HepG2 (cell line): ENCODE measurements around the gene MRFAP1. TPM values are rescaled to one million over a fixed set of nuclear protein-coding genes. Genes with fewer than 3 reads are reported as not detected.

ENCODE experiments used
- GTF3A ChIP-seq: sonication (generic); formaldehyde crosslinking; conservative IDR thresholded peaks from 2 replicates; pipeline ENCODE4 v1.4.0; 2020; ENCODE audit warnings: mild to moderate bottlenecking, missing genetic modification reagents
- MTF1 ChIP-seq: sonication (generic); formaldehyde crosslinking; IDR thresholded peaks from 2 replicates; pipeline ENCODE4 v1.5.0; 2020; ENCODE audit warnings: missing genetic modification reagents
- MYNN ChIP-seq: sonication (generic); formaldehyde crosslinking; IDR thresholded peaks from 2 replicates; pipeline ENCODE4 v1.4.0; 2020; ENCODE audit warnings: mild to moderate bottlenecking, low read depth, missing genetic modification reagents
- MZF1 ChIP-seq: sonication (generic); formaldehyde crosslinking; IDR thresholded peaks from 2 replicates; pipeline ENCODE4 v1.8.1; 2023; ENCODE audit warnings: mild to moderate bottlenecking, missing genetic modification reagents, borderline replicate concordance
- RNF219 ChIP-seq: sonication (generic); formaldehyde crosslinking; IDR thresholded peaks from 2 replicates; pipeline ENCODE4 v1.5.0; 2020; ENCODE audit warnings: mild to moderate bottlenecking, missing genetic modification reagents
- SSRP1 ChIP-seq: IDR thresholded peaks from 2 replicates; pipeline ENCODE4 v1.6.1; 2016; ENCODE audit warnings: control low read depth
- TAF15 ChIP-seq: fragments of 200-400 bp; formaldehyde crosslinking; IDR thresholded peaks from one replicate; pipeline ENCODE4 v1.6.1; 2018; ENCODE audit warnings: mild to moderate bottlenecking, low read depth, low read length; ENCODE audit not compliant: poor library complexity, severe bottlenecking
- ZBTB21 ChIP-seq: sonication (generic); formaldehyde crosslinking; IDR thresholded peaks from 2 replicates; pipeline ENCODE4 v1.4.0; 2020; ENCODE audit warnings: missing genetic modification reagents
- ZBTB38 ChIP-seq: sonication (generic); formaldehyde crosslinking; IDR thresholded peaks from 2 replicates; pipeline ENCODE4 v1.5.1; 2020; ENCODE audit warnings: mild to moderate bottlenecking, missing genetic modification reagents
- ZNF205 ChIP-seq: IDR thresholded peaks from 2 replicates; pipeline ENCODE4 v1.6.1; 2018; ENCODE audit warnings: missing biosample characterization, missing genetic modification reagents
- ZNF589 ChIP-seq: sonication (generic); formaldehyde crosslinking; conservative IDR thresholded peaks from 2 replicates; pipeline ENCODE4 v1.8.0; 2022; ENCODE audit warnings: mild to moderate bottlenecking, moderate library complexity, missing genetic modification reagents
- ZNF703 ChIP-seq: sonication (generic); formaldehyde crosslinking; IDR thresholded peaks from 2 replicates; pipeline ENCODE4 v1.5.1; 2020; ENCODE audit warnings: missing genetic modification reagents, mild to moderate bottlenecking, moderate library complexity, borderline replicate concordance
- ZNF737 ChIP-seq: sonication (generic); formaldehyde crosslinking; IDR thresholded peaks from 2 replicates; pipeline ENCODE4 v1.5.0; 2020; ENCODE audit warnings: missing genetic modification reagents, mild to moderate bottlenecking, borderline replicate concordance
- polyA plus RNA-seq, 8 experiments: library from polyadenylated mRNA; depleted of rRNA in 3 of 8; stranded (reverse) in 7 of 8; unstranded in 1 of 8; fragments of >200 nt; fragmentation: Illumina TruSeq in 4 of 8; extraction: Trizol in 4 of 8; gene quantifications; 2 replicates each; pipeline versions ENCODE4 v1.2.1 to v1.2.3, GENCODE V29; 2011 to 2016; ENCODE audit warnings: low read depth in 4 of 8, missing spikeins in 1 of 8, mixed read lengths in 1 of 8; ENCODE audit not compliant: insufficient read depth in 1 of 8
- total RNA-seq, 5 experiments: library from RNA; depleted of rRNA; stranded (reverse); fragments of >200 nt; fragmentation: Illumina TruSeq; extraction: Trizol; gene quantifications; 2 replicates each; pipeline ENCODE4 v1.2.3, GENCODE V29; 2016; ENCODE audit warnings: low read depth in 1 of 5
- TF ChIP-seq, protein P1 (sequence below): sonication (generic); formaldehyde crosslinking; conservative IDR thresholded peaks from 2 replicates; pipeline ENCODE4 v1.8.0; 2022; ENCODE audit warnings: missing genetic modification reagents
- TF ChIP-seq, protein P2 (sequence below): sonication (generic); formaldehyde crosslinking; IDR thresholded peaks from 2 replicates; pipeline ENCODE4 v1.5.0; 2020; ENCODE audit warnings: mild to moderate bottlenecking, missing genetic modification reagents, borderline replicate concordance
- TF ChIP-seq, protein P3 (sequence below): sonication (generic); formaldehyde crosslinking; IDR thresholded peaks from 2 replicates; pipeline ENCODE4 v1.4.0; 2020; ENCODE audit warnings: missing genetic modification reagents, mild to moderate bottlenecking, borderline replicate concordance

The MRFAP1 gene
- total and polyA plus RNA-seq, 2 of the 13 experiments (the other 11 are each of a cell fraction or from before 2014, with no cell fraction given) = 112 to 158 TPM

GRCh38 chr4:6640292-6641163, at the start of gene MRFAP1 (continued):
- peak; percentile 17; the same call in 1 of the 2 replicates for TF ChIP-seq ZNF205 (CRISPR knock-in tag)
- no peak for TF ChIP-seq TAF15
- TF ChIP-seq ZBTB21 (CRISPR knock-in tag) = no peak
- no peak for TF ChIP-seq SSRP1 (CRISPR knock-in tag)
- TF ChIP-seq RNF219 (CRISPR knock-in tag) = no peak
- no peak; the same call in 1 of the 2 replicates for TF ChIP-seq MTF1 (CRISPR knock-in tag)
- TF ChIP-seq ZBTB38 (CRISPR knock-in tag) = peak; percentile 27; the same call in 1 of the 2 replicates
- TF ChIP-seq ZNF703 (CRISPR knock-in tag) = peak; percentile 41; the same call in 1 of the 2 replicates
- TF ChIP-seq ZNF589 (CRISPR knock-in tag) = peak; percentile 92
- no peak for TF ChIP-seq ZNF737
- TF ChIP-seq, protein P1, sequence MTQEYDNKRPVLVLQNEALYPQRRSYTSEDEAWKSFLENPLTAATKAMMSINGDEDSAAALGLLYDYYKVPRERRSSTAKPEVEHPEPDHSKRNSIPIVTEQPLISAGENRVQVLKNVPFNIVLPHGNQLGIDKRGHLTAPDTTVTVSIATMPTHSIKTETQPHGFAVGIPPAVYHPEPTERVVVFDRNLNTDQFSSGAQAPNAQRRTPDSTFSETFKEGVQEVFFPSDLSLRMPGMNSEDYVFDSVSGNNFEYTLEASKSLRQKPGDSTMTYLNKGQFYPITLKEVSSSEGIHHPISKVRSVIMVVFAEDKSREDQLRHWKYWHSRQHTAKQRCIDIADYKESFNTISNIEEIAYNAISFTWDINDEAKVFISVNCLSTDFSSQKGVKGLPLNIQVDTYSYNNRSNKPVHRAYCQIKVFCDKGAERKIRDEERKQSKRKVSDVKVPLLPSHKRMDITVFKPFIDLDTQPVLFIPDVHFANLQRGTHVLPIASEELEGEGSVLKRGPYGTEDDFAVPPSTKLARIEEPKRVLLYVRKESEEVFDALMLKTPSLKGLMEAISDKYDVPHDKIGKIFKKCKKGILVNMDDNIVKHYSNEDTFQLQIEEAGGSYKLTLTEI (CRISPR knock-in tag) = no peak
- no peak for TF ChIP-seq GTF3A (CRISPR knock-in tag)
- TF ChIP-seq MZF1 (CRISPR knock-in tag) = no peak
- TF ChIP-seq MYNN (CRISPR knock-in tag) = no peak
- TF ChIP-seq, protein P2, sequence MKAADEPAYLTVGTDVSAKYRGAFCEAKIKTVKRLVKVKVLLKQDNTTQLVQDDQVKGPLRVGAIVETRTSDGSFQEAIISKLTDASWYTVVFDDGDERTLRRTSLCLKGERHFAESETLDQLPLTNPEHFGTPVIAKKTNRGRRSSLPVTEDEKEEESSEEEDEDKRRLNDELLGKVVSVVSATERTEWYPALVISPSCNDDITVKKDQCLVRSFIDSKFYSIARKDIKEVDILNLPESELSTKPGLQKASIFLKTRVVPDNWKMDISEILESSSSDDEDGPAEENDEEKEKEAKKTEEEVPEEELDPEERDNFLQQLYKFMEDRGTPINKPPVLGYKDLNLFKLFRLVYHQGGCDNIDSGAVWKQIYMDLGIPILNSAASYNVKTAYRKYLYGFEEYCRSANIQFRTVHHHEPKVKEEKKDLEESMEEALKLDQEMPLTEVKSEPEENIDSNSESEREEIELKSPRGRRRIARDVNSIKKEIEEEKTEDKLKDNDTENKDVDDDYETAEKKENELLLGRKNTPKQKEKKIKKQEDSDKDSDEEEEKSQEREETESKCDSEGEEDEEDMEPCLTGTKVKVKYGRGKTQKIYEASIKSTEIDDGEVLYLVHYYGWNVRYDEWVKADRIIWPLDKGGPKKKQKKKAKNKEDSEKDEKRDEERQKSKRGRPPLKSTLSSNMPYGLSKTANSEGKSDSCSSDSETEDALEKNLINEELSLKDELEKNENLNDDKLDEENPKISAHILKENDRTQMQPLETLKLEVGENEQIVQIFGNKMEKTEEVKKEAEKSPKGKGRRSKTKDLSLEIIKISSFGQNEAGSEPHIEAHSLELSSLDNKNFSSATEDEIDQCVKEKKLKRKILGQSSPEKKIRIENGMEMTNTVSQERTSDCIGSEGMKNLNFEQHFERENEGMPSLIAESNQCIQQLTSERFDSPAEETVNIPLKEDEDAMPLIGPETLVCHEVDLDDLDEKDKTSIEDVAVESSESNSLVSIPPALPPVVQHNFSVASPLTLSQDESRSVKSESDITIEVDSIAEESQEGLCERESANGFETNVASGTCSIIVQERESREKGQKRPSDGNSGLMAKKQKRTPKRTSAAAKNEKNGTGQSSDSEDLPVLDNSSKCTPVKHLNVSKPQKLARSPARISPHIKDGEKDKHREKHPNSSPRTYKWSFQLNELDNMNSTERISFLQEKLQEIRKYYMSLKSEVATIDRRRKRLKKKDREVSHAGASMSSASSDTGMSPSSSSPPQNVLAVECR = peak; percentile 86
- TF ChIP-seq, protein P3, sequence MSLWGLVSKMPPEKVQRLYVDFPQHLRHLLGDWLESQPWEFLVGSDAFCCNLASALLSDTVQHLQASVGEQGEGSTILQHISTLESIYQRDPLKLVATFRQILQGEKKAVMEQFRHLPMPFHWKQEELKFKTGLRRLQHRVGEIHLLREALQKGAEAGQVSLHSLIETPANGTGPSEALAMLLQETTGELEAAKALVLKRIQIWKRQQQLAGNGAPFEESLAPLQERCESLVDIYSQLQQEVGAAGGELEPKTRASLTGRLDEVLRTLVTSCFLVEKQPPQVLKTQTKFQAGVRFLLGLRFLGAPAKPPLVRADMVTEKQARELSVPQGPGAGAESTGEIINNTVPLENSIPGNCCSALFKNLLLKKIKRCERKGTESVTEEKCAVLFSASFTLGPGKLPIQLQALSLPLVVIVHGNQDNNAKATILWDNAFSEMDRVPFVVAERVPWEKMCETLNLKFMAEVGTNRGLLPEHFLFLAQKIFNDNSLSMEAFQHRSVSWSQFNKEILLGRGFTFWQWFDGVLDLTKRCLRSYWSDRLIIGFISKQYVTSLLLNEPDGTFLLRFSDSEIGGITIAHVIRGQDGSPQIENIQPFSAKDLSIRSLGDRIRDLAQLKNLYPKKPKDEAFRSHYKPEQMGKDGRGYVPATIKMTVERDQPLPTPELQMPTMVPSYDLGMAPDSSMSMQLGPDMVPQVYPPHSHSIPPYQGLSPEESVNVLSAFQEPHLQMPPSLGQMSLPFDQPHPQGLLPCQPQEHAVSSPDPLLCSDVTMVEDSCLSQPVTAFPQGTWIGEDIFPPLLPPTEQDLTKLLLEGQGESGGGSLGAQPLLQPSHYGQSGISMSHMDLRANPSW (CRISPR knock-in tag) = no peak
